GM10266 (cell line): Measurements from ENCODE around the gene PIGX.

Source experiments
- DNase-seq: peaks from one replicate; pipeline ENCODE4 v3.0.0; 2012; ENCODE audit errors: extremely low spot score
- TF ChIP-seq, protein P1 (sequence below): IDR thresholded peaks from 2 replicates; pipeline ENCODE4 v1.5.1; 2012; ENCODE audit warnings: mild to moderate bottlenecking, low read depth; ENCODE audit not compliant: control insufficient read depth, insufficient read depth; ENCODE audit errors: missing control alignments

PIGX gene

DNA sequence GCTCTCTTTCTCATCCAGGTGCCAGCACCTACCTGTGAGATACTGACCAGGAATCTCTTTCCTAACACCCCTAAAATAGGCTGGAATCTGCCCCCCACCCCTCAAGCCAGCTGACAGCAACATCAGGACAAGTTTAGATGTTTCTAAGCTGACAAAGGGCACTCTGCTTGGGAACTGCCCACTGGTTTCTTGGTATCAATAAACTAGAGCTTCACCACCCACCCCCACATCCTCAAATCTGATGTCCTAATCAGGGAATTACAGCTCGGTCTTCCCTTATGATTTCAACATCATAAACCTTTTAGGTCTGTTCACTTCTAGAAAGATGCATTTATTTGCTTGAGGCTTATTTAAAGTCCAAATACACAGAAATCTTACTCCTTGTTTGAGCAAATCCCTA lies 34.8 kb upstream of the PIGX start:
- TF ChIP-seq, protein P1, sequence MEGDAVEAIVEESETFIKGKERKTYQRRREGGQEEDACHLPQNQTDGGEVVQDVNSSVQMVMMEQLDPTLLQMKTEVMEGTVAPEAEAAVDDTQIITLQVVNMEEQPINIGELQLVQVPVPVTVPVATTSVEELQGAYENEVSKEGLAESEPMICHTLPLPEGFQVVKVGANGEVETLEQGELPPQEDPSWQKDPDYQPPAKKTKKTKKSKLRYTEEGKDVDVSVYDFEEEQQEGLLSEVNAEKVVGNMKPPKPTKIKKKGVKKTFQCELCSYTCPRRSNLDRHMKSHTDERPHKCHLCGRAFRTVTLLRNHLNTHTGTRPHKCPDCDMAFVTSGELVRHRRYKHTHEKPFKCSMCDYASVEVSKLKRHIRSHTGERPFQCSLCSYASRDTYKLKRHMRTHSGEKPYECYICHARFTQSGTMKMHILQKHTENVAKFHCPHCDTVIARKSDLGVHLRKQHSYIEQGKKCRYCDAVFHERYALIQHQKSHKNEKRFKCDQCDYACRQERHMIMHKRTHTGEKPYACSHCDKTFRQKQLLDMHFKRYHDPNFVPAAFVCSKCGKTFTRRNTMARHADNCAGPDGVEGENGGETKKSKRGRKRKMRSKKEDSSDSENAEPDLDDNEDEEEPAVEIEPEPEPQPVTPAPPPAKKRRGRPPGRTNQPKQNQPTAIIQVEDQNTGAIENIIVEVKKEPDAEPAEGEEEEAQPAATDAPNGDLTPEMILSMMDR: no peak
- no peak for DNase-seq

DNA sequence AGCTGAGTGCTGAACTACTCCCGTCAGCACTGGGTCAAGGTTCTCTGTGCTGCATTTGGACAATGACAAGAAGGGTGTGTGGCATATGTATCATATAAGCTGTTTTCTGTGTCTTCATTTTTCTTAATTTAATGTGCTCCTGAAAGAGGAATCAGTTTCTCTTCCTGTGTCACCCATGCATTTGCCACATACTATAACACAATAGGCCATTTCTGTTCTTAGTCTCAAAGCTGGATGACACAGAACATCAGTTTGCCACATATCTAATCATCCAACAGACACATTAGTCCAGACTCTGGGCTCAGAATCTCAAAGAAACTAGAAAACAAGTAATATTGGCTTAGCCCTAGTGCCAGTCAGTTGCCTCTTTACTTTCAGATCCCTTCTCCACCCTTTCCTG lies 34.2 kb upstream of the PIGX start:
- no peak for DNase-seq
- TF ChIP-seq, protein P1: no peak

DNA sequence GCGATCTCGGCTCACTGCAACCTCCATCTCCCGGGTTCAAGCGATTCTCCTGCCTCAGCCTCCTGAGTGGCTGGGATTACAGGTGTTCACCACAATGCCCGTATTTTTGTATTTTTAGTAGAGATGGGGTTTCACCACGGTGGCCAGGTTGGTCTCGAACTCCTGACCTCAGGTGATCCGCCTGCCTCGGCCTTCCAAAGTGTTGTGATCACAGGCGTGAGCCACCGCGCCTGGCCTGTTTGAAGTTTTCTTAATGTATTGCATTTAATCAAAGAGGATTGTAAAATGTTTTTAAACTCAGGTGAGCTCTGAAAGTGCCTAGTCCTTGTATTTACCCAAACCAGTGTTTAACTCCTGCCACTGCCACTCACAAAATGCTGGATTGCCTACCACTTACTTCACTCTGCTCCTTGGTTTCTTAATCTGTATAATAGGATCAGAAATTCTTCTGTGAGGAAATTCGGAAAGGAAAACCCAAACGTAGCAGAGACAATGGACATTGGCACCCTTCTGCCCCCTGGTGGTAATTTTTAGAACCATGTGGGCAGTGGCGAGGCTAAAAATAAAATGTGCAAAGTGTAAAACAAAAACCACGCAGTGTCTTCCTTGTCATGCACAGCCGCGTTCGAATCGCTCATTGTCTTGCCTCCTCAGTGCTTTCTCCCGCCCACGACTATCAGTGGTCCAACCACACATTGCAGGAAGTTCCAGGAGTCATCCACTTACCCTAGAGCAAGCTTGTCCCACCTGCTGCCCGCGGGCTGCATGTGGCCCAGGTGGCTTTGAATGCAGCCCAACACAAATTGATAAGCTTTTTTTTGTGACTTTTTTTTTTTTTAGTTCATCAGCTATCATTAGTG lies 27.4 kb upstream of the PIGX start:
- peak; percentile 91 for DNase-seq
- TF ChIP-seq, protein P1: peak; percentile 88

DNA sequence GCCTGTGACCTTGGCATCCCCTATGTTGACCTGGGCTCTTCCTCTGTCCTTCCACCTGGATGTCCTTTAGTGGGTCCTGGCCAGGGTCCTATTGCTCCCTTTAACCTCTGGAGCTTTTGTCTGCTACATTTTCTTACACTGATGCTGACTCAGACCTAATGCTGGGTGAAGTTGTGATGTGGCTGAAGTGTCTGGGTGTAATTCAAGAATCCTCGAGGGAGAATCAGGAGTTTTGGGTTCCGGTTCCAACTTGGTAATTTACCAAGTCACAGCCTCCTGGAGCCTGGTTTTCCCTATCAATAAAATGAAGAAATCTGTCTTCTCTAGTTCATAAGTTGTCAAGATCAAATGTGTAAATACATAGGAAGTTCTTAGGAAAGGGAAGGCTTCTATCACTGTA lies 25.7 kb upstream of the PIGX start:
- no peak for DNase-seq
- TF ChIP-seq, protein P1: no peak

DNA sequence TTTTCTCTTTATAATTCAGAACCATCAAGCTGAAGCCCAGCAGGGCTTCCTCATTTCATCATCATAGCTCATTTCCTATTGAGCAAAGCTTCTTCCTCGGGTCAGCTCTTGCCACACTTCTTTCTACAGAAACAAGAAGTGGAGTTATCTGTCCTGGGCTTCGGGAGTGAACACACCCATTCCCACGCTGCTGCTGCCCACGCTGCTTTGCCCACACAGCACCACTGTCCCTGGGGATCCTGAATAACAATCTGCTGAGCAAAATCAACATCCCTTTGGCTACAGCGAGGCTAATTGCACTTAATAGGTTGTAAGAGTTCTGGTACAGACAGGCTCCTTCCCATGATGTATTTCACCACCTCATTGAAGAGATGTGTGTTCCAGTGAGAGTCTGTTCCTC lies 23.8 kb upstream of the PIGX start:
- no peak for DNase-seq
- TF ChIP-seq, protein P1: no peak

DNA sequence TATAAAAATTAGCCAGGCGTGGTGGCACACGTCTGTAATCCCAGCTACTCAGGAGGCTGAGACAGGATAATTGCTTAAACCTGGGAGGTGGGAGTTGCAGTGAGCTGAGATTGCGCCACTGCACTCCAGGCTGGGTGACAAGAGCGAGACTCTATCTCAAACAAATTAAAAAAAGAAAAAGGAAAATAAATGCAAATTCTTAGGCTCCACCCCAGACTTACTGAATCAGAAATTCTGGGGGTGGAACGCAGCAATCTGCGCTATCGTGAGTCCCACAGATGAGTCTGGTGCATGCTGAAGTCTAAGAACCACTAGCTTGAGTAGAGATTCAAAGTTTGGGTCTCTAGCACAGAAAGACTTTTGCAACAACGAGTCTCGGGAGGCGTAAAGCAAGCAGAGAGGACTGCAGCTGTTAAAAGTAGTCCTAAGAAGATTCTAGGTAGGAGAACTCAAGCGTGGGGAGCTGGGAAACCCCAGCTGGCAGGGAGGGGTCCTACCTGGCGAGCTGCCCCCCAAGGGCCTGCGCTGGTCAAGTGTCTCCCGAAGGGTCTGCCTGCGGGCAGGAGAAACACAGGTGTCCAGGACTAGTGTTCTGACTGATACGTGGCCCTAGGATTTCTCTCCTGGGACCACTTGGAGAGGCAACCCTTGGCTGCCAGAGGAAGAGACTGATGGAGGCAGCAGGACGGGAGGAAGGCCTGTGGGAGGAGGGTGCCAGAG lies 22.1 kb upstream of the PIGX start:
- no peak for DNase-seq
- TF ChIP-seq, protein P1: no peak

DNA sequence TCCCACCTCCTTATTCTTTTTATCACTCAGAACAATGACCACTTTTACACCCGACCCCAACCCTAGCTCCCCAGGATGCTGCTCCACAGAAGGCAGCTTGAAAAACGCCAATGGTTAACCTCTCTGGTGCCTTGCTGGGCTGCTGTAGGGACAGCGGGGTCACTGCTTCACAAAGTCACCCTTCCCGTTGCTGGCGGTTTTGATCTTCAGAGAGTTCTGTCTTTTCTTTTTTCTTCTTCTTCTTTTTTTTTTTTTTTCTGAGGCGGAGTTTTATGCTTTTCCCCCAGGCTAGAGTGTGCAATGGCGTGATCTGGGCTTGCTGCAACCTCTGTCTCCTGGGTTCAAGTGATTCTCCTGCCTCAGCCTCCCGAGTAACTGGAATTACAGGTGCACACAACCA lies 20.8 kb upstream of the PIGX start:
- no peak for DNase-seq

More for the DNA sequence above, 20.8 kb upstream of the PIGX start:
- TF ChIP-seq, protein P1: no peak
